C4-2B (cell line): ENCODE results near the gene STK32C.
A peak's percentile ranks its signal among the peaks of the same experiment; 100 is the strongest.
"Not testable (repeated sequence)": the region's sequence is repeated elsewhere in the genome, so short reads cannot be mapped to it uniquely, and the experiment has no call there.

Experiments used
- H3K27ac ChIP-seq: fragments of 450-650 bp; 2 replicates; pipeline ENCODE4 v1.5.1; 2017
- CTCF ChIP-seq: fragments of 450-650 bp; conservative IDR thresholded peaks from 2 replicates; pipeline ENCODE4 v1.5.1; 2017; ENCODE audit warnings: mild to moderate bottlenecking
- ZFX ChIP-seq: fragments of 450-650 bp; IDR thresholded peaks from 2 replicates; pipeline ENCODE4 v1.6.1; 2017

STK32C gene

GRCh38 chr10:132296666-132297443, 10.9 kb downstream of the STK32C start:
- TF ChIP-seq ZFX (no peak), CTCF (no peak)

GRCh38 chr10:132295481-132295880, 12.3 kb downstream of the STK32C start:
- not testable (repeated sequence) for H3K27ac ChIP-seq

More at GRCh38 chr10:132296666-132297443, 10.9 kb downstream of the STK32C start:
- no peak overlapping the region for H3K27ac ChIP-seq

DNA sequence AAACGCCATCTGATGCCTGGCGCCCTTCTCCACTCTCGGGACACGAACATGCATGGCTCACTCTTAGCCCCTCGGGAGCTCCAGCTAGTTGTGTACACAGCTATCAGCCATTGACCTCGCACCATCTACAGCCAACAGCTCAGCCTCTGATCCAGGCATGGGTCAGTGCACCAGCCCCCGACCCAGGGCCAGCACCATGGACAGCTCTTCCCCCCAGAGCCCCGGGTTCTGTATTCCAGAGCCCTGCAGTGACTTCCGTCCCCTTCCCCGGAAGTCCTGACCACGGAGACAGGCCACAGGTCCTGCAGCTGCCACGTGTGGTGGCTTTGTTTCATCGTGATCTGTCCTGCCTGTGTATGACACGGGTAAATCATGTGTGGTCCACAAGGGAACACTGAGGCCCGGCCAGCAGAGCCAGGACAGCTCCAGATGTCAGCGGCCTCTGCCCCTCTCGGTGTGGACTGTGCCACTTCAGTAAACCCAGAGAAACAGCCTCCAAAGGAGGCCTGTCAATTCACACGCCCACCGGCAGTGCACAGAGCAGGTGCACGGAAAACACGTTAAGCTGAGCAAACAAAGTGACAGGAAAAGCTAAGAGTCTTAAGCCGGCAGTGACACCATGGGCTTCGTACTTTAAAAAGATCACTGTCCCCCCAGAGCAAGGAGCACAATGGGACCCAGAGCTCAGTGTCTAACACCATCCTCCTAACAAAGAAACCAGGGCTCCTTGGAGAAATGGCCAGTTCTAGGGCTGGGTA, 13.0 kb downstream of the STK32C start:
- TF ChIP-seq ZFX: no peak
- TF ChIP-seq CTCF: no peak
- H3K27ac ChIP-seq: no peak overlapping the region

DNA sequence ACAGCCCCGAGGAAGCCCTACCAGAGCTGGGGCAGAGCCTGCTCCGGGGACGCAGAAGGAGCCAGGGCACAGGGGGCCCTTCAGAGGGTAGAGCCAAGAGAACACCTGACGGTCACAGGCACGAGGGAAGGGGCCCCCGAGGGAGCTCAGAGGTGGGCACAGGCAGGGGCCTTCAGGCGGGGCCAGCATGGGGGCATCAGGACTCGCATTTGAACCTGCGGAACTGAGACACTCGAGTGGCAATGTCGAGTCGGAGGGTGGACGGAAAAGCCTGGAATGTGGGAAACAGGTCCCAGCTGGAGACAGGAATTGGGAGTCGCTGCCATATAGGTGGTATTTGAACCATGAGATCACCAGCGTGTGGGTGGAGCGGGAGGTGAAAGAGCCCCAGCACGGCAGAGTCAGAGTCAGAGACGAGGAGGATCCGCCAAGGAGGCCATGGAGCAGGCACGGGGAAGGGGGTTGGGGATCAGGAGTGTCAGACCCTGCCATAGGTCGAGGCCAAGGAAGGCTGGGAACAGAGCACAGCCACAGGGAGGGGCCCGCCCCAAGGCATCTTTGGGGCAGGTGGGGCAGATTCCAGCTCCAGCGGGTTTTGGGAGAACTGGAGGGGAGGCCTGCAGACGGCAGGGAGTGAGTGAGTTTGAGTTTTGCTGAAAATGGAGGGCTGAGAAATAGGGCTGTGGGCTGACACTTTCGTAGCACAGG, 13.8 kb downstream of the STK32C start:
- no peak for TF ChIP-seq ZFX
- TF ChIP-seq CTCF: no peak

GRCh38 chr10:132293201-132293812, 14.4 kb downstream of the STK32C start:
- TF ChIP-seq ZFX (no peak), CTCF (no peak)
- H3K27ac ChIP-seq: peak overlapping the region; percentile 27; the same call in 1 of the 2 replicates

More for the DNA sequence above, 13.8 kb downstream of the STK32C start:
- H3K27ac ChIP-seq: peak overlapping the region; percentile 27; the same call in 1 of the 2 replicates

DNA sequence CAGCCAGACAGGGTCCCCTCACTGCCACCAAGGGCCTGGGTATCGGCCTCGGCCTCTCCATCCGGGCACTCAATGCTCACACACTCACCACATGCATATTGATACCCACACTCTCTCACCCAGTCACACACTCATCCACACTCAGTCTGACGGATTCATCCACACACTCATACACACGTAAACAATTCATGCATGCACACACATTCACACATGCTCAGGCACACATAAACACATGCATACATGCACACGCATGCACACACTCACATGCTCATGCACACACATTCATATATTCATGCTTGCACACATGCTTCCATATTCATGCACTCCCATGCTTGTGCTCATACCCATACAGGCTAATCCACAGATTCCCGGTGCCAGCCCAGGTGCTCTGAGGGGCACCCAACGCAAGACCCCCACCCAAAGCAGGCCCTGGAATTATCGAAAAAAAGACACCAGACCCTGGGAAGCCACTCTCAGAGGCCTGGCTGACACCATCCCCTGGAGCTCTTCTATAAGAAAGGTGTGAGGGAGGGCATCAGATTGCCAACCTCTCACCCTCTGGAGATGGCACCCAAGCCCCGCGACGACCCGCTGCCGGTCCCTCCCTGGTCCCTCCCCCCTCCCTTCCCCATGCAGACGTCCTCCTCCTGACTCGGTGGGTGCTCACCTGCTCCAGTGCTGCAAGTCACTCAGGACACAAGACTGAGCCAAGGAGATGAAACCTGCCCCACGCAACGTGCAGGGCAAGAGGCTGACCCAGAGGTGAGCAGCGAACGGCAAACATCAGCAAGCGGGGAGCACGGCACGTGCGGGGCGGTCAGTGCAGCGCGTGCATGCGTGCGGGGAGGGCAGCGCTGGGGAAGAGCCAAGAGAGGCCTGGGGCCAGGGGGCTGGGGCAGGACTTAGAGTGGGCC, 15.2 kb downstream of the STK32C start:
- no peak for TF ChIP-seq CTCF
- TF ChIP-seq ZFX: no peak
- H3K27ac ChIP-seq: peak overlapping the region; percentile 27; the same call in 1 of the 2 replicates
